Astrocyte (in vitro differentiated cells and primary cell): ENCODE results near the gene TNFSF8. TPM values are rescaled to one million over a fixed set of nuclear protein-coding genes. Genes with fewer than 3 reads are reported as not detected.

Experiments
- DNase-seq: peaks from one replicate; pipeline ENCODE4 v3.0.0-alpha.2; 2010; ENCODE audit warnings: low read depth
- FAIRE-seq: peaks from 2 replicates; lab custom pipeline; 2011; peaks lifted over from hg19 to GRCh38; lab: Jason Lieb, UNC
- H2AFZ ChIP-seq: 2 replicates; pipeline ENCODE4 v1.6.0; 2012; ENCODE audit warnings: low read depth, low read length, inconsistent platforms
- H3K27ac ChIP-seq: 2 replicates; pipeline ENCODE4 v1.5.1; 2011; ENCODE audit warnings: low read depth, low read length, inconsistent platforms
- H3K27me3 ChIP-seq: 2 replicates; pipeline ENCODE4 v1.6.0; 2011; ENCODE audit warnings: low read length, inconsistent platforms; ENCODE audit not compliant: insufficient read depth
- H3K36me3 ChIP-seq: 2 replicates; pipeline ENCODE4 v1.5.1; 2011; ENCODE audit warnings: low read length, inconsistent platforms; ENCODE audit not compliant: insufficient read depth
- H3K4me1 ChIP-seq: 2 replicates; pipeline ENCODE4 v1.5.1; 2011; ENCODE audit warnings: low read length, inconsistent platforms; ENCODE audit not compliant: insufficient read depth
- H3K4me2 ChIP-seq: 2 replicates; pipeline ENCODE4 v1.6.0; 2012; ENCODE audit warnings: low read length, inconsistent platforms
- H3K4me3 ChIP-seq: 2 replicates; pipeline ENCODE4 v1.5.1; 2011; ENCODE audit warnings: low read depth, mild to moderate bottlenecking, low read length, inconsistent platforms; ENCODE audit not compliant: insufficient read depth
- H3K79me2 ChIP-seq: 2 replicates; pipeline ENCODE4 v1.6.0; 2012; ENCODE audit warnings: mild to moderate bottlenecking, low read length, inconsistent platforms; ENCODE audit not compliant: insufficient read depth
- H3K9ac ChIP-seq: 2 replicates; pipeline ENCODE4 v1.6.0; 2012; ENCODE audit warnings: mild to moderate bottlenecking, low read length, inconsistent platforms
- H3K9me3 ChIP-seq: 2 replicates; pipeline ENCODE4 v1.5.1; 2012; ENCODE audit warnings: low read depth, mild to moderate bottlenecking, low read length, inconsistent platforms; ENCODE audit not compliant: insufficient read depth
- H4K20me1 ChIP-seq: 2 replicates; pipeline ENCODE4 v1.6.0; 2012; ENCODE audit warnings: low read length, inconsistent platforms; ENCODE audit not compliant: insufficient read depth
- H3K27ac Mint-ChIP-seq: one replicate; pipeline ENCODE4 v1.8.0; 2021; ENCODE audit warnings: mild to moderate bottlenecking, mixed read lengths; ENCODE audit not compliant: unreplicated experiment
- H3K27me3 Mint-ChIP-seq: one replicate; pipeline ENCODE4 v1.8.0; 2021; ENCODE audit warnings: low read depth, mixed read lengths; ENCODE audit not compliant: unreplicated experiment
- H3K36me3 Mint-ChIP-seq: one replicate; pipeline ENCODE4 v1.8.0; 2021; ENCODE audit warnings: low read depth, mixed read lengths; ENCODE audit not compliant: unreplicated experiment
- H3K4me1 Mint-ChIP-seq: one replicate; pipeline ENCODE4 v1.8.0; 2021; ENCODE audit warnings: low read depth, mixed read lengths; ENCODE audit not compliant: unreplicated experiment
- H3K4me3 Mint-ChIP-seq: one replicate; pipeline ENCODE4 v1.8.0; 2021; ENCODE audit warnings: mild to moderate bottlenecking, moderate library complexity, mixed read lengths; ENCODE audit not compliant: unreplicated experiment
- H3K9me3 Mint-ChIP-seq: one replicate; pipeline ENCODE4 v1.8.0; 2021; ENCODE audit warnings: mild to moderate bottlenecking, mixed read lengths; ENCODE audit not compliant: unreplicated experiment
- CTCF ChIP-seq: IDR thresholded peaks from 2 replicates; pipeline ENCODE4 v1.5.1; 2011; ENCODE audit warnings: low read depth, mild to moderate bottlenecking, inconsistent platforms, low read length, moderate library complexity; ENCODE audit not compliant: insufficient read depth
- EZH2 ChIP-seq: IDR thresholded peaks from 2 replicates; pipeline ENCODE4 v1.6.1; 2012; ENCODE audit warnings: mild to moderate bottlenecking, low read length, inconsistent platforms; ENCODE audit not compliant: insufficient read depth
- total RNA-seq: library from RNA; stranded (reverse); gene quantifications from 2 replicates; pipeline ENCODE4 v1.2.1, GENCODE V29; 2021

TNFSF8 gene
- total RNA-seq, 1 donor from 2014 or later: not detected

GRCh38 chr9:114888607-114889006, 41.8 kb downstream of the TNFSF8 start:
- DNase-seq (no peak), FAIRE-seq (no peak)
- Histone ChIP-seq H4K20me1 (no peaks in the 10 kb centered on the region), H3K79me2 (no peaks in the 10 kb centered on the region), H3K9me3 (no peaks in the 10 kb centered on the region), H3K27me3 (no peaks in the 10 kb centered on the region), H3K9ac (no peak overlapping the region), H3K27ac (no peak overlapping the region), H3K36me3 (no peaks in the 10 kb centered on the region), H3K4me1 (peaks cover 7% of the 10 kb centered on the region), H2AFZ (no peak overlapping the region), H3K4me2 (no peak overlapping the region), H3K4me3 (no peak overlapping the region)
- Mint-ChIP-seq H3K36me3 (no peaks in the 10 kb centered on the region), H3K4me1 (peaks cover 25% of the 10 kb centered on the region), H3K9me3 (peaks cover 6% of the 10 kb centered on the region), H3K4me3 (no peak overlapping the region), H3K27me3 (no peaks in the 10 kb centered on the region), H3K27ac (peak overlapping the region; percentile 50)
- TF ChIP-seq CTCF: no peak
- no peak for TF ChIP-seq EZH2

- Histone ChIP-seq H3K4me3 (no peak overlapping the region), H3K27me3 (no peaks in the 10 kb centered on the region), H3K79me2 (no peaks in the 10 kb centered on the region), H3K4me1 (peaks cover under 1% of the 10 kb centered on the region), H3K9me3 (no peaks in the 10 kb centered on the region), H3K4me2 (no peak overlapping the region), H4K20me1 (no peaks in the 10 kb centered on the region), H3K36me3 (no peaks in the 10 kb centered on the region), H3K9ac (no peak overlapping the region), H2AFZ (no peak overlapping the region), H3K27ac (no peak overlapping the region)
- Mint-ChIP-seq H3K36me3 (no peaks in the 10 kb centered on the region), H3K27me3 (no peaks in the 10 kb centered on the region), H3K4me1 (peaks cover 22% of the 10 kb centered on the region), H3K27ac (no peak overlapping the region), H3K9me3 (peaks cover 6% of the 10 kb centered on the region), H3K4me3 (no peak overlapping the region)
- TF ChIP-seq CTCF (no peak), EZH2 (no peak)
- FAIRE-seq (no peak), DNase-seq (no peak)
Observed at GRCh38 chr9:114887963-114888362, 42.4 kb downstream of the TNFSF8 start.

GRCh38 chr9:114884787-114885452, 45.5 kb downstream of the TNFSF8 start:
- H3K36me3 Mint-ChIP-seq: no peaks in the 10 kb centered on the region
- Histone ChIP-seq H3K9ac (no peak overlapping the region), H3K36me3 (no peaks in the 10 kb centered on the region), H3K79me2 (no peaks in the 10 kb centered on the region), H3K27me3 (no peaks in the 10 kb centered on the region), H4K20me1 (no peaks in the 10 kb centered on the region), H3K4me3 (no peak overlapping the region), H3K9me3 (no peaks in the 10 kb centered on the region), H3K27ac (no peak overlapping the region), H3K4me1 (no peaks in the 10 kb centered on the region), H3K4me2 (no peak overlapping the region), H2AFZ (no peak overlapping the region)
- H3K9me3 Mint-ChIP-seq: peaks cover 3% of the 10 kb centered on the region
- no peak overlapping the region for H3K27ac Mint-ChIP-seq
- TF ChIP-seq EZH2 (no peak), CTCF (no peak)
- H3K4me3 Mint-ChIP-seq: no peak overlapping the region
- no peaks in the 10 kb centered on the region for H3K27me3 Mint-ChIP-seq
- DNase-seq (no peak), FAIRE-seq (no peak)
- H3K4me1 Mint-ChIP-seq: peaks cover 16% of the 10 kb centered on the region
